RWPE1 (cell line): ENCODE data around the gene RTF1.
"Not testable (repeated sequence)": the region's sequence is repeated elsewhere in the genome, so short reads cannot be mapped to it uniquely, and the experiment has no call there.

ENCODE experiments used
- CTCF ChIA-PET: fragments of 350-600 bp; sonication (Branson Sonifier 250); formaldehyde crosslinking; extraction: SDS; loops from one replicate; lab custom pipeline; 2021; lab: Yijun Ruan, JAX
- POLR2A ChIA-PET: fragments of 400-600 bp; formaldehyde crosslinking; extraction: SDS; loops from one replicate; lab custom pipeline; 2020; ENCODE audit warnings: antibody characterized with exemption; ENCODE audit not compliant: low non-redundant PET; lab: Yijun Ruan, JAX
- DNase-seq: peaks from one replicate; pipeline ENCODE4 v3.0.0; 2012; ENCODE audit warnings: low spot score
- H3K27ac ChIP-seq: fragments of 450-650 bp; 2 replicates; pipeline ENCODE4 v1.5.1; 2017
- TF ChIP-seq, protein P1 (sequence below): fragments of 450-650 bp; conservative IDR thresholded peaks from 2 replicates; pipeline ENCODE4 v1.5.1; 2017; ENCODE audit warnings: low read depth, mild to moderate bottlenecking

RTF1 gene

DNA sequence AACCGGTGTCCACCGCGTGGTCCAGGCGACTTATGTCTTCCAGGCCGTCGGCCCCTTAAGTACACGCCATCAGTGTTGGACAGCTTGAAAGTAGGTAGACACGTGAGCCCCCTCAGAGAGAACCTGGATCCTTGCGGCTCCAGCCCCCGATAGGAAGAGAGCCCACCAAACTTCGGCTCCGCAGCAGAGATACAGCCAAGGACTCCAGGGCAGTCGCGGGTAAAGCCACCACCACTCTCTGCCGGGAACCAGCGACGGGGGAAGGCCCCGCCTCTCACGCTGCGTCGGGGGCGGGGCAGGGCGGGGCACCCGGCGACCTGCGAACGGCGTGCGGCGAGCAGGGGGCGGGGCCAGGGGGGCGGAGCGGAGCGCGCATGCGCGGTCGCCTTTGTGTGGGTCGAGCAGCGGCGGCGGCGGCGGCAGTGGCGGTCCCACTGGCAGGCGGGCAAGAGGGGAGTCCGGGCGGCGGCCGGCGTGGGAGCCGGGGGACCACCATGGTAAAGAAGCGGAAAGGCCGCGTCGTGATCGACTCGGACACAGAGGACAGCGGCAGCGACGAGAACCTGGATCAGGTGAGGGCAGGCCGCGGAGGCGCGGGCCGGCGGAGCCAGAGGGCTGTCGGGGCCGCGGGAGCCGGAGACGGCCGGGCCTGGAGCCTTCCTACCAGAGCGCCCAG is at the start of gene RTF1:
Gene RTF1, plus strand, starts transcription at position 354 of the 676 bp plus-strand sequence. Its CDS starts 21 bp downstream, at position 375.
- peak; percentile 95 for DNase-seq
- ChIA-PET CTCF (interaction anchor here (0.5 kb wide), 1 partner anchor 44 kb away, joined by 8 read pairs; no protein-coding TSS in a partner anchor), POLR2A (no interaction called here)
- TF ChIP-seq, protein P1, sequence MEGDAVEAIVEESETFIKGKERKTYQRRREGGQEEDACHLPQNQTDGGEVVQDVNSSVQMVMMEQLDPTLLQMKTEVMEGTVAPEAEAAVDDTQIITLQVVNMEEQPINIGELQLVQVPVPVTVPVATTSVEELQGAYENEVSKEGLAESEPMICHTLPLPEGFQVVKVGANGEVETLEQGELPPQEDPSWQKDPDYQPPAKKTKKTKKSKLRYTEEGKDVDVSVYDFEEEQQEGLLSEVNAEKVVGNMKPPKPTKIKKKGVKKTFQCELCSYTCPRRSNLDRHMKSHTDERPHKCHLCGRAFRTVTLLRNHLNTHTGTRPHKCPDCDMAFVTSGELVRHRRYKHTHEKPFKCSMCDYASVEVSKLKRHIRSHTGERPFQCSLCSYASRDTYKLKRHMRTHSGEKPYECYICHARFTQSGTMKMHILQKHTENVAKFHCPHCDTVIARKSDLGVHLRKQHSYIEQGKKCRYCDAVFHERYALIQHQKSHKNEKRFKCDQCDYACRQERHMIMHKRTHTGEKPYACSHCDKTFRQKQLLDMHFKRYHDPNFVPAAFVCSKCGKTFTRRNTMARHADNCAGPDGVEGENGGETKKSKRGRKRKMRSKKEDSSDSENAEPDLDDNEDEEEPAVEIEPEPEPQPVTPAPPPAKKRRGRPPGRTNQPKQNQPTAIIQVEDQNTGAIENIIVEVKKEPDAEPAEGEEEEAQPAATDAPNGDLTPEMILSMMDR: no peak
- H3K27ac ChIP-seq: peak within 1 kb of the TSS; percentile 75

DNA sequence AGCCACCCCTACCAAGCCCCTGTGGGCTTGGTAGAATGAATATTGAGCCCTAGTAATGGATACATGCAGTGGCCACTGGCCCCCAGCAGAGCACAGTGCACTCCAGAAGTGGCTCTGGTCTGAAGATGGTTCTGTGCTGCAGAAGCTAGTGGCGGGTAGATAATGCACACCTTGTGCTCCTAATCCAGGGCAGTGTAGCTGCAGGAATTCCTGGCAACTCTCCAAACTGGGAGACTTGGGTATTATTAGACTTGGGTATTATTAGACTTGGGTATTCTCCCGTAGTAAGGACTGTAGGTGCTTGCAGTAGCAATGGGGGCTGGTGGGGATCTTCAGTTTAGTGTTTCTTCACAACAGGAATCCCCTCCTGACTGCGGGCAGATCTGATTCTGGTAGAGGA is 49.5 kb upstream of the RTF1 start:
- TF ChIP-seq, protein P1: no peak
- CTCF ChIA-PET: no interaction called here
- POLR2A ChIA-PET: no interaction called here
- peak overlapping the region; percentile 18 for H3K27ac ChIP-seq
- no peak for DNase-seq

DNA sequence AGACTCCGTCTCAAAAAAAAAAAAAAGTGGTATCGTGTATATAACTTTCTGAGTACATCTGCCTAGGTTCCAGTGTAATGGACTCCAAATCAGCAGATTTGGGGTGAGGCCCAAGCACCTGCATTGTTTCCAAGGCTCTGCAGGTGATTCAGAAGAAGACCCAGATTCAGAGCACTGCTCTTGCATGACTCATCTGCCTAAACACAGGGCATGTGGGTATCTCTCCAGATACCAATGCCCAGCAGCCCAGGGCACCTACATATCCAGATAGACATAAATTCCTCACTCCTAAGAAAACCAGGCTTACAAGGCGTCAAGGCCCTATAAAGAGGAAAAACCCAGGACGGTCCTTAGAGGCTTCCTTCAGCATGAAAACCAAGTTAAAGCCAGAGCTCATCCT is 38.9 kb upstream of the RTF1 start:
- peak; percentile 15 for DNase-seq
- peak overlapping the region; percentile 13; the same call in 1 of the 2 replicates for H3K27ac ChIP-seq
- ChIA-PET POLR2A (interaction anchor here (0.6 kb wide), 1 partner anchor 45 kb away, joined by 4 read pairs; the partner anchor contains the start of gene NUSAP1), CTCF (interaction anchor here (0.5 kb wide), 1 partner anchor 26 kb away, joined by 4 read pairs; no protein-coding TSS in a partner anchor)
- TF ChIP-seq, protein P1: no peak

DNA sequence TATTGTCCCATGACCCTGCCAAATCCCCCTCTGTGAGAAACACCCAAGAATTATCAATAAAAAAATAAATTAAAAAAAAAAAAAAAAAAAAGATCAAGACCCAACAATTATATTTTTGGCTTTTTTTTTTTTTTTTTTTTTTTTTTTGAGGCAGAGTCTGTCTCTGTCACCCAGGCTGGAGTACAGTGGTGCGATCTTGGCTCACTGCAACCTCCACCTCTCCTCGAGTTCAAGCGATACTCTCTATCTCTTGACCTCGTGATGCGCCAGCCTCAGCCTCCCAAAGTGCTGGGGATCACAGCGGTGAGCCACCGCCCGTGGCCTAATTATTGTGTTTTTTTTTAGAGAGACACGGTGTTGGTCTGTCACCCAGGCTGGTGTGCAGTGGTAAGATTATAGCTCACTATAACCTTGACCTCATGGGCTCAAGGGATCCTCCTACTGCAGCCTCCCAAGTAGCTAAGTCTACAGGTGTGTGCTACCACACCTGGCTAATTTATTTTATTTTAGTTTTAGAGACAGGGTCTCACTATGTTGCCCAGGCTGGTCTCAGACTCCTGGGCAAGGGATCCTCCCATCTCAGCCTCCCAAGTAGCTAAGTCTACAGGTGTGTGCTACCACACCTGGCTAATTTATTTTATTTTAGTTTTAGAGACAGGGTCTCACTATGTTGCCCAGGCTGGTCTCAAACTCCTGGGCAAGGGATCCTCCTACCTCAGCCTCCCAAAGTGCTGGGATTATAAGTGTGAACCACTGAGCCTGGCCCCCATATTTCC is 32.7 kb upstream of the RTF1 start:
- CTCF ChIA-PET, DNase-seq, POLR2A ChIA-PET, H3K27ac ChIP-seq: not testable (repeated sequence)

DNA sequence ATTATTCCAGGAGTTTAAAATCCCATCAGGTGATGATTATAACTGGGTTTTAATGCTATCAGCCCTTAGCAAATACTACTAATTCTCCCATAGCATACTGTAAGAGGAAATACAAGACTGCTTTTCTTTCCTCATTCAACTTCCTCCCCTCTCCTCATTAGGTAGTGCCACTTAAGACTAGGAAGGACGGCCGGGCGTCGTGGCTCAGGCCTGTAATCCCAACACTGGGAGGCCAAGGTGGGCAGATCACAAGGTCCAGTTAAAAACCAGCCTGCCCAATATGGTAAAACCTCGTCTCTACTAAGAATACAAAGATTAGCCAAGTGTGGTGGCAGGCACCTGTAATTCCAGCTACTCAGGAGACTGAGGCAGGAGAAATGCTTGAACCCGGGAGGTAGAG is 29.2 kb upstream of the RTF1 start:
- peak overlapping the region; percentile 27; the same call in 1 of the 2 replicates for H3K27ac ChIP-seq
- ChIA-PET POLR2A (no interaction called here), CTCF (no interaction called here)
- no peak for DNase-seq
- TF ChIP-seq, protein P1: no peak

DNA sequence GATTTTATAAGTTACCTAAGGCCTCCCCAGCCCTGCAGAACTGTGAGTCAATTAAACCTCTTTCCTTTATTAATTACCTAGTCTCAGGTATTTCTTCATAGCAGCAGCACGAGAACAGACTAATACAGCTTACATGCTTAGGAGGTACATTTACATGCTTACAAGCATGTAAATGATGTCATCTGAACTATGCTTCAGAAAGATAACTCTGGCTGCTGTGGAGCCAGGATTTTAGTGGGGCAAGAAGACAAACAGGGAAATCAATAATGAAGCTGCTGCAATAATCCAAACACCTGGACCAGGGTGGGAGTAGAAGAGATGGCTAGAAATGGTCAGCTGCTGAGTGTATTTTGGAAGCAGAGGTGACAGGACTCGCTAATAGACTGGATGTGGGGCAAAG is 24.2 kb upstream of the RTF1 start:
- ChIA-PET POLR2A (no interaction called here), CTCF (interaction anchor here (0.6 kb wide), 2 partner anchors 450 to 969 kb away, joined by 3 to 9 read pairs; no protein-coding TSS in a partner anchor)
- TF ChIP-seq, protein P1: no peak
- H3K27ac ChIP-seq: no peak overlapping the region
- DNase-seq: no peak
